GM19397 (cell line): Measurements from ENCODE around the gene RNF169.
A peak's percentile ranks its signal among the peaks of the same experiment; 100 is the strongest.

ENCODE experiments used
- ATAC-seq: cut with Tn5 transposase; IDR thresholded peaks from one replicate; pipeline ENCODE4 v1.9.1; 2021; ENCODE audit warnings: mild to moderate bottlenecking, moderate library complexity; ENCODE audit not compliant: unreplicated experiment

The RNF169 gene

GRCh38 chr11:74768172-74768651, 19.6 kb downstream of the RNF169 start:
- ATAC-seq, result peak; percentile 63

GRCh38 chr11:74769055-74769707, 20.5 kb downstream of the RNF169 start:
- no peak for ATAC-seq

- no peak for ATAC-seq
These were observed 21.8 kb downstream of the RNF169 start for GRCh38 chr11:74770456-74770855.

- ATAC-seq, result no peak
These were observed 22.5 kb downstream of the RNF169 start for GRCh38 chr11:74771139-74771538.

- ATAC-seq, result no peak
These were observed 24.8 kb downstream of the RNF169 start for GRCh38 chr11:74773476-74773875.

GRCh38 chr11:74775762-74776161, 27.1 kb downstream of the RNF169 start:
- ATAC-seq, result no peak

GRCh38 chr11:74776546-74776945, 27.9 kb downstream of the RNF169 start:
- no peak for ATAC-seq

GRCh38 chr11:74777038-74777437, 28.4 kb downstream of the RNF169 start:
- ATAC-seq, result no peak

- no peak for ATAC-seq
These were observed 29.2 kb downstream of the RNF169 start for GRCh38 chr11:74777877-74778276.

GRCh38 chr11:74778581-74778980, 29.9 kb downstream of the RNF169 start:
- ATAC-seq, result no peak

GRCh38 chr11:74780248-74781005, 31.8 kb downstream of the RNF169 start:
- no peak for ATAC-seq

- ATAC-seq, result peak; percentile 60
These were observed 34.7 kb downstream of the RNF169 start for GRCh38 chr11:74783241-74783871.

GRCh38 chr11:74784234-74784633, 35.6 kb downstream of the RNF169 start:
- ATAC-seq, result no peak

- ATAC-seq, result no peak
These were observed 36.1 kb downstream of the RNF169 start for GRCh38 chr11:74784726-74785125.

- ATAC-seq, result no peak
These were observed 37.9 kb downstream of the RNF169 start for GRCh38 chr11:74786574-74786973.

- no peak for ATAC-seq
These were observed 42.9 kb downstream of the RNF169 start for GRCh38 chr11:74791333-74792100.

GRCh38 chr11:74806267-74806666, 57.6 kb downstream of the RNF169 start:
- no peak for ATAC-seq

- ATAC-seq, result no peak
These were observed 61.2 kb downstream of the RNF169 start for GRCh38 chr11:74809801-74810200.

- ATAC-seq, result no peak
These were observed 67.3 kb downstream of the RNF169 start for GRCh38 chr11:74815966-74816365.

GRCh38 chr11:74816664-74817063, 68.0 kb downstream of the RNF169 start:
- ATAC-seq, result no peak

GRCh38 chr11:74818283-74818946, 69.8 kb downstream of the RNF169 start:
- no peak for ATAC-seq
